LNCaP clone FGC (cell line): ENCODE measurements around the gene ANO10.

Experiments
- DNase-seq: peaks from one replicate; pipeline ENCODE4 v3.0.0-alpha.2; 2011; ENCODE audit warnings: low read depth
- H3K4me3 ChIP-seq: 2 replicates; pipeline ENCODE4 v1.5.1; 2011; ENCODE audit warnings: mild to moderate bottlenecking, low read depth, low read length, control low read depth
- TF ChIP-seq, protein P1 (sequence below): IDR thresholded peaks from 2 replicates; pipeline ENCODE4 v1.5.1; 2012; ENCODE audit warnings: mild to moderate bottlenecking; ENCODE audit not compliant: control insufficient read depth, insufficient read depth; ENCODE audit errors: extremely low read depth

Gene ANO10

DNA sequence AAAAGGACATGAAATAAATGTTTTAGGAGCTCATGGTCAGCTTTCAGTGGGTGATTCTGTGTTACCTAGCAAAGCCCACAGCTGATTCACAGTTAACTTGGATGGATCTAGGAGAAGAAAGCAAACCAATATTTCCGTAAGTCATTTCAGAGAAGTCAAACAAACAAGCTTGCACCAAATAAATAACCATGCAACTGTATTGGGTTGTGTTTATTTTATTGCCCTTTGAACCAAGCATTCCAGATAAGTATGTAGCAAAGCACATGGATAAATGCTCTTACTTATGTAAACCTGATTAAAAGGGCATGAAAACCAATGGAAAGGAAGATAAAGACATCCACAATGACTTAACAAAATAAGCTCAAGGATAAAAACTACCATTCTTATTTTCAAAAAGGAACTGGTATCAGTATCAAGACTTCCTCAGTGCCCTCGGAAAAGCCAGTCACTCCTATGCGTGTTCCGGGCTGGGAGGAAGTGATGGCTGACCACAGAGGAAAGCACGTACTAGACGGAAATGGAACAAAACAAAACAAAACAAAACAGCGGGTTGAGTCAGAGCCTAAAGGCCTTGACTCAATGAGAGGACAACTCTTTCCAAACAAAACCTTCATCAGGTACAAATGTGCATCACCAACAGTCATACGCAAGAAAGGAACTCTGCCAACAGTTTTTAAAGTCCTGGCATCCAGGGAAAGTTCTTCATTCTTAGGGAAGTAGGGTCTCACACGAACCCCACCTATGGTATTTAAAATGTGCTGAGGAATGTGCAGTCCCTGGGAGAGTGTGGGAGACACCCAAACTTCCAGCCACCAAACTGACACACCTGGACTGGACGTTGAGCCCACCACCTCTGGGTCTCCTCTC lies 232.2 kb downstream of the ANO10 start:
- no peak overlapping the region for H3K4me3 ChIP-seq
- no peak for DNase-seq
- TF ChIP-seq, protein P1, sequence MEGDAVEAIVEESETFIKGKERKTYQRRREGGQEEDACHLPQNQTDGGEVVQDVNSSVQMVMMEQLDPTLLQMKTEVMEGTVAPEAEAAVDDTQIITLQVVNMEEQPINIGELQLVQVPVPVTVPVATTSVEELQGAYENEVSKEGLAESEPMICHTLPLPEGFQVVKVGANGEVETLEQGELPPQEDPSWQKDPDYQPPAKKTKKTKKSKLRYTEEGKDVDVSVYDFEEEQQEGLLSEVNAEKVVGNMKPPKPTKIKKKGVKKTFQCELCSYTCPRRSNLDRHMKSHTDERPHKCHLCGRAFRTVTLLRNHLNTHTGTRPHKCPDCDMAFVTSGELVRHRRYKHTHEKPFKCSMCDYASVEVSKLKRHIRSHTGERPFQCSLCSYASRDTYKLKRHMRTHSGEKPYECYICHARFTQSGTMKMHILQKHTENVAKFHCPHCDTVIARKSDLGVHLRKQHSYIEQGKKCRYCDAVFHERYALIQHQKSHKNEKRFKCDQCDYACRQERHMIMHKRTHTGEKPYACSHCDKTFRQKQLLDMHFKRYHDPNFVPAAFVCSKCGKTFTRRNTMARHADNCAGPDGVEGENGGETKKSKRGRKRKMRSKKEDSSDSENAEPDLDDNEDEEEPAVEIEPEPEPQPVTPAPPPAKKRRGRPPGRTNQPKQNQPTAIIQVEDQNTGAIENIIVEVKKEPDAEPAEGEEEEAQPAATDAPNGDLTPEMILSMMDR: no peak

DNA sequence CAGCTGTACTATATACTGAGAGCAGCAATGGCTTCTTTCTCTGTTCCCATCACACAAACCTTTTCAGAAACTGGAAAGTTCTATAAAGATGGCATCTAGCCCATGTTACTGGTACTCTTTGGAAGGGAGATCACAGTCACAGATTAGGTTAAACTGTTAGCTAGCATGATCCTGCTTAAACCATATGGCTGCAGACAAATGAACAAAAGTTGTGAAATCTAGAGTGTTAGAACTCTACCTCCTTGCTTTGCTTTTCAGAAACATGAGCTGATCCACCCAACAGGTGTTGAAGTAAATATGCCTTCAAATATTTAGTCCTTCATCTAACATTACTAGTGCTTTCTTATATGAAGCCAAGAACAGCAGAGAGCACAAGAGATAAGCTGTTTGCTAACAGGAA lies 232.9 kb downstream of the ANO10 start:
- no peak overlapping the region for H3K4me3 ChIP-seq
- no peak for DNase-seq
- TF ChIP-seq, protein P1: no peak

- H3K4me3 ChIP-seq: no peak overlapping the region
- DNase-seq: no peak
- TF ChIP-seq, protein P1: no peak
Measured at GRCh38 chr3:43388175-43388574, 233.6 kb downstream of the ANO10 start.

DNA sequence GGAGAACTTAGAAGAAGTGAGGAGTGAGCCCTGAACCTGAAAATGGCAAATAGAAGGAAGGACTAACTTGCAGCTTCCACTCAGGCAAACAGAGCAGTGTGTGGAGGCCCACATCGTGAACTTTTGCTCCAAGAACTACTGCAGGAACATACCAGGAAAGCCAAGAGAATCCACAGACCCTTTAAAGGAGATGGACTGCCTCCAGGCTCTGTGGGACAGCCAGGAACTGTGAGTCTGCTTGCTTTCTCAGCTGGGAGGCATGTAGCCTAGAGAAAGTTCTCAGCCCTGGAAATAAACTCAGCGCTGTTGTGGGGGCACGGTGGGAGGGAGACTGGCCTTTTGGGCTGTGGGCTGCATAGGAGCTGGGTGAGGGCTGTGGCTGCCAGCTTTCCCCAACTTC lies 242.5 kb downstream of the ANO10 start:
- DNase-seq: no peak

GRCh38 chr3:43378066-43378935 lies 243.5 kb downstream of the ANO10 start:
- H3K4me3 ChIP-seq: no peak overlapping the region
- DNase-seq: no peak
- TF ChIP-seq, protein P1: peak; percentile 66

More for the DNA sequence above, 242.5 kb downstream of the ANO10 start:
- TF ChIP-seq, protein P1: no peak
- H3K4me3 ChIP-seq: no peak overlapping the region

- no peak overlapping the region for H3K4me3 ChIP-seq
- no peak for DNase-seq
- TF ChIP-seq, protein P1: no peak
Measured at GRCh38 chr3:43373560-43373928, 248.3 kb downstream of the ANO10 start.
